ENCODE measurements around the gene LYSMD3.

The LYSMD3 gene

DNA sequence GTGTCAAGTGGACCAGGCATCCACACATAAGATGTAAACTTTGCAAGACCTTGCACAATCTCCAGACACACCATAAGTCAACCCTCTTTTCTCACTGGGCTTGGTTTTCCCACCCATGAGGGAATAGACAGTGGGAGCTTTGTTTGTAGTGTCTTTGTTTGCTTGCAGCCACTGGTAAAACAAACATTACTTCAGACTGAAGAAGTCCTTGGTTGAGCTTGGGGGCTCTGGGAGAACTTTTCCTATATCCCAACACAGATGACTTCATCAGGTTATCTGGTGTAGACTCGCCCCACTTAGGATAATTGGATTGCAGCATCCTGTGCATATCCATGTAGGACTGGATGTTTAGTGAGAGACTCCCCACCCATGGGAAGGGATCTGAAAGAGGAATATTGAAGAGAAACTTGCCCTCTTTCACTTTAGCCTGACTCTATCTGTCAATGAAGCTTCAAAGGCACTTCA is 17.7 kb upstream of the LYSMD3 start:
- DNase-seq (ENCODE audit: low spot score): no peak

- no peak for DNase-seq (ENCODE audit: low spot score)
Measured at GRCh38 chr5:90546216-90546837, 16.9 kb upstream of the LYSMD3 start.

- no peak for DNase-seq (ENCODE audit: low spot score)
Measured at GRCh38 chr5:90545511-90545910, 16.1 kb upstream of the LYSMD3 start.

DNA sequence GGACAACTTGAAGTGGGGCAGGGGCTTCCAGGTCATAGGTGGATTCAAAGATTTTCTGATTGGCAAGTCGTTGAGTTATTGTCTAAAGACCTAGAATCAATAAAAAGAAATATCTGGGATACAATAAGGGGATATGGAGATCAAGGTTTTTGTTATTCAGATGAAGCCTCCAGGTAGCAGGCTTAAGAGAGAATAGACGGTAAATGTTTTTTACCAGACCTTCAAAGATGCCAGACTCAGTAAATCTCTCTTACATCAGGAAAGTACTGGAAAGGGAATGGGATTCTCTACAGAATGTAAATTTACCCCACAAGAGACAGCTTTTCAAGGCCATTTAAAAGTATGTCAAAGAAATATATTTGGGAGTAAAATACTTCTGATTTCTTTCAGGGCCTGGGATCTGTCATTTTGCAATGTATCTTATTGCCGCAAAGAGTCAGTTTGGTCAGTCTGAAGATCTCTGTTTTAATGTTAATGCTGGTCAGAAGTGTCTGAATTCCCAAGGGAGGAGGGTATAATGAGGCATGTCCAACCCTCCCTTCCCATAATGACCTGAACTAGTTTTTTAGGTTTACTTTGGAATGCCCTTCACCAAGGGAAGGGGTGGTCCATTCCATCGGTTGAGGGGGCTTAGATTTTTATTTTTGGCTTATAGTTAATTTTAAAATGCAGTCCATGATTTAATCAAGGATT is 13.6 kb upstream of the LYSMD3 start:
- no peak for DNase-seq (ENCODE audit: low spot score)

DNA sequence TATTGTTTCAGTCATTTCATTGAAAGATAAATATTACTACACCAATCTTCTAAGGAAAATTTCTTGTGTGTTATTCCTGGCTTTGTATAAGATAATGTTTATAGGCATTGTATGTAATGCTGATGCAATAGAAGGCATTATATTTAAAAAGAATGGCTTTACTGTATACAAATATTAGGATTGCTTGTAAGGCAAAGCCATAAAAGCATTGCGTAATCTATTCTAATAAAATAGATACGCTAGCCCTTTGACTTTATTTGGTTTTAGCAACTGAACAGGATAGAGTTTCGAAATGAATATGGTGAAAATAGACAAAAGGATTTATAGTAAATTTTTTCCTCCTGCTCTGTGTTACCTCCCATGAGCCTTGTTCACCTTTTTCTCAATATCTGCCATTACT is 5.5 kb upstream of the LYSMD3 start:
- DNase-seq (ENCODE audit: low spot score): no peak

DNA sequence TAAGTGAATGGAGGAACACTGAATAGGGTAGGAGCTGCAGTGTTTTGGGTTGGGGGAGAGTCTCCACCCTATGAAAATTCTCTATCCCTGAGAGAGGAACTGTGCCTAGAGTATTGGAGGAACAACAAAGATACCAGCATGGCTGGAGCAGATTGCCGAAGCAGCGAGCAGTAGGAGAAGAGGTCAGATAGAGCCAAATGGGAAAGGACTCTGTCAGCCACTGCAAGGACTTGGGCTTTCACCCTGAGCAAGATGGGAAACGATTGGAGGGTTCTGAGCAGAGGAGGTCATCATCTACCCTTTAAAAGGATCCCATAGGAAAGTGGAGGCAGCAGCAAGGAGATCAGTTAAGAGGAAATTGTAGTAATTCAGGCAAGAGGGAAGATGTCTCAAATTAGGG is 4.4 kb upstream of the LYSMD3 start:
- DNase-seq (ENCODE audit: low spot score): no peak

DNA sequence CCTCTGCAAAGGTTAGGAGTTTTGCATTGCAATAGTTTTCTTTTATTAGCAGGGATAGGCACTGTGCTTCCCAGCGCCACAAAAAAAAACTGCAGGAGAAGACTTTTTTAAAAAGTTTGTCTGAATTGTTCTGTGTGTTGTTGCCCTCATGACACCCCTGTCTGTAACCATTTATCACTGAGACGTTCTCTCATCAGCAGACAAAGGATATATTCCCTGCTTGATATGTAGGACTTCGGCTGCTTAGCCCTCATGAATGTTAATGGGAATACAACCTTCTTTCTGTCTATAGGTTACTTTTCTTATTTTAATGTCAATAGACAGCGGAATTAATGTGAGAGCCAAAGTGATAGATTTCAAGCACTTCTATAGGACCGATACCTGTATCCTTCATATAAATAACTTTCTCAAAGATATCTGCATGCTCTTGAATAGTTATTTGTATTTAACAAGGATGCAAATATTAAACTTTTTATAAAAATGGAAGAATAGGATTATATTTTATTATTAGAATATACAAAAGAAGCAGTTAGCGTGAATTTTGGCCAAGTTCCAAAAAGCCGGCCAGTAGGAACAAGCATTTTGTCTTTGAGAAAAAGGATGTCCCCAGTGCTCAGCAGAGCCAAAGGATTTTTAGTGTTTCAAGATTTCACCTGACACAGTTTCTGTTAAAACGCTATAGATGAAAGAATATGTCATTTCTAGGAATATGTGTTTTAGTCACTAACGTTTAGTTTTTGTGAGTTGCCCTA is 1.5 kb upstream of the LYSMD3 start:
- no peak for DNase-seq (ENCODE audit: low spot score)

GRCh38 chr5:90529939-90530677 is 724 bp upstream of the LYSMD3 start:
- DNase-seq (ENCODE audit: low spot score): peak; percentile 69

- no peak for DNase-seq (ENCODE audit: low spot score)
Measured at GRCh38 chr5:90528601-90529193, 687 bp downstream of the LYSMD3 start.

DNA sequence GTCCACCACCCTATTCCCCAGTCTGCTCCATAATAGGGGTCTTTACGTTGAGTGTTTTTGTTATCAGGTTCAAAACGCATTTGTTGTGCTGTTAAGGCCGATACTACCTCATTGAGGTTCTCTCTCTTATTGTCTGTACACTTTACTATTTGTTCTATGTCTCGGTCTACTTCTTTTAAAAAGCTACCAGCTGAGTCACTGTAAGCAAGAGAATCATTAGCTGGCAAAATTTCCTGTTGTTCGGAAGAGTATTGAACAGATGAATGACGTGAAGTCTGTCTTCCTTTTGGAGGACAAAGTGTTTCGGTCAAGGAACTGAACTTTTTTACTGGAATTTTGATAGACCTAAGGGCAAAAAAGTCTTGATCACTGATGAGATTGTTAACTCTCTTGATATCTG is 10.3 kb downstream of the LYSMD3 start:
- DNase-seq (ENCODE audit: low spot score): no peak

GRCh38 chr5:90518661-90519060 is 10.7 kb downstream of the LYSMD3 start:
- DNase-seq (ENCODE audit: low spot score): peak; percentile 32

DNA sequence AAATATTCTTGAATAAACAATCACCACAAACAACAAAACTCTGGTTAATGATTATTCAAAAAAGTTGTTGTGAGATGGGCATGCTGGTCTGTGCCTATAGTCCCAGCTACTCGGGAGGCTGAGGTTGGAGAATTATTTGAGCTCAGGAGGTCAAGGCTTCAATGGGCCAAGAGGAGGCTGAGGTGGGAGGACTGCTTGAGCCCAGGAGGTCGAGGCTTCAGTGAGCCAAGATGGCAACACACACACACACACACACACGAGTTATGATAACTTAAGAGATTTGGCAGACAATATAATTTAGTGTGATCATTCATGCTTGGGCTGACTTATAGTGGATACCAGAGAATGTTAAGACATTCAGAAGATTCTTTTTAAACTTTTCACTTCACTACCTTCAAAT is 14.9 kb downstream of the LYSMD3 start:
- no peak for DNase-seq (ENCODE audit: low spot score)

GRCh38 chr5:90510438-90510837 is 18.9 kb downstream of the LYSMD3 start:
- no peak for DNase-seq (ENCODE audit: low spot score)

DNA sequence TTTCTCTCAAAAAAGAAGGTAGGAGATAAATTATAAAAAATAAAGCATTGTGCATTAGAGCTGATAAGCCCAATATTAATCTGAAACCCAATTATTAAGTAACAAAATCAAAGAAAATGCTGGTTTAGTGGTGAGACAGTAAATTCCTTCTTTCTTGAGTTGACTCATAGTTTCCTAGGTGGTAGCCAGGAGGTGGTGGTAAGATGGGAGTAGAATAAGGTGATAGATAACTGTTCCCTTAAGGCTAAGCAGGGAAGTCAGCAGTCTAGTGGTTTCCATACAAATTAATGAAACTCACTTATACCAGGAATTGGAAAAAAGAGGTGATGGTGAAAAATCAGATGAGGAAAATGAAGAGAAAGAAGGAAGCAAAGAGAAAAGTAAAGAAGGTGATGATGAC is 23.2 kb downstream of the LYSMD3 start:
- no peak for DNase-seq (ENCODE audit: low spot score)

DNA sequence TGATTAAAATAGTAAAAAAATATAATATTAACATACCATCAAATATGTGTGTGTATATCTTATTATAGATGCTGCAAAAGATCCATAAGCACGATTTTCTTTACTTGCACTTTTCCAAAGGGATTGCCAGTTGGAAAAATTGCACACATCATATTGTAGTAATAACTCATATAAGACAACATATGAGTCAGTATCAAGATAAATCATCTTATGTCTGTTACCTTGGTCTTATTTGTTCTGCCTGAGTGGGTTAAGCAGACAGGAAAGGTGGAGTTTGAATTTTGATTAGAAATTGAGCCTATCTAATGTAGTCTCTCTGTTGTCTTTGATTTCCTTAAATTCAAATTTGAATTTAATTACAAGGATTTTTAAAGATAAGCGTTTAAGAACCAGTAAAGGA is 24.6 kb downstream of the LYSMD3 start:
- DNase-seq (ENCODE audit: low spot score): no peak

- DNase-seq (ENCODE audit: low spot score): no peak
Measured at GRCh38 chr5:90503596-90503995, 25.8 kb downstream of the LYSMD3 start.

GRCh38 chr5:90495146-90495545 is 34.2 kb downstream of the LYSMD3 start:
- no peak for DNase-seq (ENCODE audit: low spot score)

DNA sequence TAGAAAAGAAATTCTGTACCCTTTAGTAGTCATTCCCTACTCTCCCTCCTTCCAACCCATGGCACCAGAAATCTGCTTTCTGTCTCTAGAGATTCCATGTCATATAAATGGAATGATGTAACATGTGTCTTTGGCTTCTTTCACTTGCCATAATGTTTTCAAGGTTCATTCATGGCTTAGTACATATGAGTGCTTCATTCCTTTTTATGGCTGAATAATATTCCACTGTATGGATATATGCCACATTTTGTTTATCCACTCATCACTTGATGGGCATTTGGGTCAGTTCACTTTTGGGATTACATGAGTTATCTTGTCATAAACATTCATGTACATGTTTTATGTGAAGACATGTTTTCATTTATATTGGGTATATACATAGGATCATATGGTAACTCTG is 35.3 kb downstream of the LYSMD3 start:
- no peak for DNase-seq (ENCODE audit: low spot score)

DNA sequence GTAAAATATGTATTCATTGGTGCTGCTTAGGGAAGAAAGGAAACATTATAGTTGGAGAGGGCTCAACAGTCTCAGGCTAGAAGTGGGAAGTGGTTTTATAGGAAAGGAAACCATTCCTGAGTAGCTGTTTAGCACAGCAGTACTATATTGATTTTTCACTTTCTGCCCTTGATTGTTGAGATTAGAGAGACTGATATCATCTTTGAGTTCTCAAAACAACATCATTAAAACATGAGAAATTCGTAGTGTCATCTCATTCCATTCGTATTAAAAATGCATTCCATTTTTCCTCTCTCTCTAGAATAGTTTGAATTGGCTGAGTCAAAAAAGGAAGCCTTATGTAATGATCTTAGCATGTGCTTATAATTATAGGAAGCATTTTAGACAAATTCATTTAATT is 40.6 kb downstream of the LYSMD3 start:
- no peak for DNase-seq (ENCODE audit: low spot score)

DNA sequence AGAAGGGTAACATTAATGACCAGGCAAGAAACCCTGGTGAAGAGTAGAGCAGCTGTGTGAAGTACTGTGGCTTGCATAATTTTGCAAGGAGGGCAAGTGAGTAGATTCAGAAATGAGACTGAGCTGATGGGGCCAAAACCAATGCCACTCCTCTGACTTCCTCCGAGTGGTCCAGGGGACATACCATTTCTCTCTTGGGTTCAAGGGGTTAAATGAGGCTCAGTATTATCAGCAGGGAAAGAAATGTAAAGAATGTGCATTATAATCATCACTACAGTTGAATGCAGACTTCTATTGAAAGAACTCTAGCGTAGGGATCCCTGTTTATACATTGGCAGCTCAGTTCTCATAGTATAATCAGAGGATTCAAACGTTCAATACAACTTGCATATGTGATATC is 44.8 kb downstream of the LYSMD3 start:
- DNase-seq (ENCODE audit: low spot score): no peak

- no peak for DNase-seq (ENCODE audit: low spot score)
Measured at GRCh38 chr5:90483206-90483605, 46.2 kb downstream of the LYSMD3 start.

DNA sequence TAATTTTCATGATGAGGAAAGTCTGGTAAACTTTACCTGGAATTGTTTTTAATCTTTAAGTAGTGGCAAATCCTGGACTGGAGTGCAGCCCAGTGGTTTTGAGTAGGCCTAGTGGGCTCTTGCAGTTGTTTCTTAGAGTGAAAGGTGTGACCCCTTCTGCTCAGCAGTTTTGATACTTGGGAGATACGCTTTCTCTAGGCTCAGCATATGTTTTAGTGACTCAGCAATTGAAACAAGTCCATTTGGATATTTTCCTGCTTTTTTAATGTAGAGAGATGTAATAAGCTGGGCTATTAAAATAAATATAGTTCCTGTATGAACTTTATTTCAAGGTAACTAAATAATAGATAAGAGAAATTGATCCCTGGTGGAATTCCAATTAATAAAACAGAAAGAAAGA is 48.7 kb downstream of the LYSMD3 start:
- no peak for DNase-seq (ENCODE audit: low spot score)
